ENCODE measurements around the gene SCN9A. TPM values are rescaled to one million over a fixed set of nuclear protein-coding genes. Genes with fewer than 3 reads are reported as not detected.
"Not testable (repeated sequence)": the region's sequence is repeated elsewhere in the genome, so short reads cannot be mapped to it uniquely, and the experiment has no call there.

SCN9A gene
- polyA plus RNA-seq, 4 donors: 1.6 to 2.7 (median 1.9) TPM

DNA sequence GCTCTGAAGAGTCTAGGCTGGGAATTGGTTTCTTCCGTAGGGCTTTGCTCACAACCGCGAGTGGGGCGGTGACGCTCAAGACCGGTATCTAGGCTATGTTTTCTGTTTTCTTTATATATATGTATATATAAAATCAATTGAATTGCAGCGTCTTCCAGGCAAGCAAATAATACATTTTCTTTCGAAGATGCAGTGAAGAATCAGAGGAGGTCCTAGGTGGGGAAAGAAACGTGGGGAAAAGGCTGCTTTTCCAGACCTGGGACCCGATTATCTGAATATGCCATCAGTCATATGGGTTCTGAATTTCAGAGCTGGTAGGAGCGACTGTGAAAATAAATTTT is 714 bp upstream of the SCN9A start:
- DNase-seq (ENCODE audit: low read depth in 4 of 4, low spot score in 3 of 4): no peak

DNA sequence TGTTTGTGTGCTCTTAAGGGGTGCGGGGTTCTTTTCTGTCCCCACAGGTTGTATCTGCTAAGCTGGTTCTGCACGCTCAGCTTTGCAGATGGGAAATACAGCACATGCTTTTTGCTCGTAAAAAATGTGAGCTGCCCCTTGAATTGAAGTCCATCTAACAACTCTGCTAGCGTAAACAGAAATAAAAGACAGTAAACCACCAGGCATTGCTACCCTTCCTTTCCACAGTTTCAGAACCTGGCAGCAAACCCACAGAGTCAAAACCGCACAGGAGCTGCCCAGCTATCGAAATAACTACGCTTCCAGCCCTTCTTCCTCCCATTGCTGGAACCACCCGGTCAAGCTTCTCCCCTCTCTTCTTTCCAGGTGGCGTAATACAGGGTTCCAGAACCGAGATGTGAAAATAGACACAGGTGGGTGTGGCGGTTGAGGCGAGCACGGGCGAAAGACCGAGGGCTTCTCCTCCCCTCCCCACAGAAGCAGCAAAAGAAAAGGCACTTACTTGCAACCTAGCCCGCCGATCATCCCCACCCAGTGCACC is 479 bp downstream of the SCN9A start:
- peak in 1 of 4 donors; percentile 26 for DNase-seq (ENCODE audit: low read depth in 4 of 4, low spot score in 3 of 4)

- DNase-seq (ENCODE audit: low read depth in 4 of 4, low spot score in 3 of 4): no peak
Measured at GRCh38 chr2:166373951-166374350, 1.8 kb downstream of the SCN9A start.

DNA sequence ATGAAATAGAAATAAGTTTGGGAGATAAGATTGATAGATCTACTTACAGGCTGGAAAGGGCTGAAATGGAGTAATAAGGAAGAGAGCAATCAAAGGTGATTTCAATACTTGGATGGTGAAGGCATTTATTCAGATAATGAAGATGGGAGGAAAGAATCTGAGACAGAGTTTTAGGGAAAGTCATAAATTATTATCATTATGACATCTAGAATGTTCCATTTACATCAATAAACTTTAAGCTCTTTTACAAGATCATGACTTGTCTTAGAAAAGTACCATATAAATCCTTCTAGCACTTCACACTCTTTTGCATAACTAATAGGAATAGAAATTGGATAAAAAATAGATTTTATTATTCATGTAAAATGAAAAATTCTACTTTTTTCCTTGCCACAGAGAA is 2.2 kb downstream of the SCN9A start:
- no peak for DNase-seq (ENCODE audit: low read depth in 4 of 4, low spot score in 3 of 4)

- DNase-seq (ENCODE audit: low read depth in 4 of 4, low spot score in 3 of 4): no peak
Measured at GRCh38 chr2:166373105-166373504, 2.6 kb downstream of the SCN9A start.

GRCh38 chr2:166372046-166372445 is 3.7 kb downstream of the SCN9A start:
- DNase-seq (ENCODE audit: low read depth in 4 of 4, low spot score in 3 of 4): no peak

- DNase-seq (ENCODE audit: low read depth in 4 of 4, low spot score in 3 of 4): no peak
Measured at GRCh38 chr2:166365803-166366420, 9.8 kb downstream of the SCN9A start.

DNA sequence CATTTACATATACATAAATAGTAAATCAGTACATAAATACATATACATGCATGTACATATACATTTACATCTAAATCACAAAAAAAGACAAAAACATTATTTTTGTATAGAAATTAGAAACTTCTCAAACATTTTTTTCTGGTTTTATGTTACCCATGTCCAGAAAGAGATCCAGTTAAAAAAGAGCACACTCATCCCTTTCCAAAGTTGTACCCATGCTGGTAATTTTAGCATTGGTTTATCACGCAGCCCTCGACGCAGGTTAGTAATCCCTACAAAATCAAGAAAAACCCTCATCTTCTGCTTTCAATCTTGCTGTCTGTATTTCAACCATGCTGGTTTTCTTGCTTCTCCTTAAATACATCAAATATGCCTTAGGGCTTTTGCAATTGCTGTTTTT is 10.5 kb downstream of the SCN9A start:
- no peak for DNase-seq (ENCODE audit: low read depth in 4 of 4, low spot score in 3 of 4)

- no peak for DNase-seq (ENCODE audit: low read depth in 4 of 4, low spot score in 3 of 4)
Measured at GRCh38 chr2:166364476-166365161, 11.1 kb downstream of the SCN9A start.

DNA sequence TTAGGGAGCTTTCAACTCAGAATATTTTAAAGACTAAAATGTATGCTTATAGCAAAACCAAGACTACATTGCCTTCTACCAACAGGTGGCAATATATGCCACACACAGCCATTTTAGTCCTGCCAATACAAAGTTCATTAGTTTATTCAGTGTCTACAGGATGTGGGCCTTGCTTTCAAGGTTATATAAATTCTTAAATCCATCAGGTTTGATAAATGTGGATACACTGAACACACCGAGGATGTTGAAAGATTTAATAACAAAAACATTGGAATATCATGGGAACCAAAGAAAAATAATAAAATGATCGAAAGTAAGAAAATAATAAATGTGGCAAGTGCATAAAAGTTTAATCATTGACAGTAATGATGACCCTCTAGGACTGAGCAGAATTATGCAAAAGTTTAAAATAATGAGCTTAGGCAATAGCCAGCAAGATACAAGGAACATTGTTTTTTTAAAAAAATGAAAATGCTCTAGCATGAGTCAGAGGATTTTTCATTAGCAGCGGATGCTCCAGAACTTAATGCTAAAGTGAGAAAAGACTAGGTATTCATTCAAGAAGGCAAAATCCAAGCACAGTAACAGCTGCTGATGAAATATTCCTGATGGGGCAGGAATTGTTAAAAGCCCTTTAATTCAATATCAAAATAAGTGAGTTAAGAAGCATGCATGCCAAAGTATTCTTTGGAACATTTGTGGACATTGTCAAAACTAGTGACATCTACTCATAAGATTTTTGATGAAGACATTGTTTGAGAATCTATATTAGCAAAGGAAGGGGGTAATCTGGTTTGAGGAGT is 14.2 kb downstream of the SCN9A start:
- DNase-seq (ENCODE audit: low read depth in 4 of 4, low spot score in 3 of 4): no peak

GRCh38 chr2:166360906-166361305 is 14.8 kb downstream of the SCN9A start:
- no peak for DNase-seq (ENCODE audit: low read depth in 4 of 4, low spot score in 3 of 4)

- DNase-seq (ENCODE audit: low read depth in 4 of 4, low spot score in 3 of 4): no peak
Measured at GRCh38 chr2:166360426-166360825, 15.3 kb downstream of the SCN9A start.

DNA sequence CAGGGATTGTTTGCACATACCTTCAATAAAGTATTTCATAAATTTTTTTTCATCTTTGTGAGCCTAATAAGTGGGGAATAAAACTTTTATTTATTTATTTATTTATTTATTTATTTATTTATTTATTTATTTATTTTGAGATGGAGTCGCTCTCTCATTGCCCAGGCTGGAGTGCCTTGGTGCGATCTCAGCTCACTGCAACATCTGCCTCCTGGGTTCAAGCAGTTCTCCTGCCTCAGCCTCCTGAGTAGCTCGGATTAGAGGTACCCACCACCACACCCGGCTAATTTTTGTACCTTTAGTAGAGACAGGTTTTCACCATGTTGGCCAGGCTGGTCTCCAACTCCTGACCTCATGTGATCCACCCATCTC is 17.8 kb downstream of the SCN9A start:
- DNase-seq (ENCODE audit: low read depth in 4 of 4, low spot score in 3 of 4): not testable (repeated sequence)

GRCh38 chr2:166357068-166357949 is 18.4 kb downstream of the SCN9A start:
- DNase-seq (ENCODE audit: low read depth in 4 of 4, low spot score in 3 of 4): no peak

DNA sequence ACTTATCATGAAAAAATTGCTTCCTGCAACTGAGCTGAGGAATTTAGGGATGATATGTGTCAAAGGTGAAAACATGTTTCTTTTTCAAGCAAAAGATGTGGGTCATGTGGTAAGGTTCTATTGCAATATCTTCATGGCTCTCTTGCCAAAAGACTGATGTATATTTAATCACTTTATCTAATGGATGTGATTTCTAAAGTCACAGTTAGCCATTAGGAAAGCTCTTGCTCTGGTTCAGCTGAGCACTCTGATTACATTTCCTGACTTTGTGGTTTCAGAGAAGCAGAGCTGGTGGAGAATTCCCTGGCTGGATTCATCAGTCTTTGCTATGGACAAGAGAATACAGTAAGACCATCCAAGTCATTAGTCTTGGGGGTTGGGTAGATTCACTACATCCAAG is 24.4 kb downstream of the SCN9A start:
- DNase-seq (ENCODE audit: low read depth in 4 of 4, low spot score in 3 of 4): no peak

DNA sequence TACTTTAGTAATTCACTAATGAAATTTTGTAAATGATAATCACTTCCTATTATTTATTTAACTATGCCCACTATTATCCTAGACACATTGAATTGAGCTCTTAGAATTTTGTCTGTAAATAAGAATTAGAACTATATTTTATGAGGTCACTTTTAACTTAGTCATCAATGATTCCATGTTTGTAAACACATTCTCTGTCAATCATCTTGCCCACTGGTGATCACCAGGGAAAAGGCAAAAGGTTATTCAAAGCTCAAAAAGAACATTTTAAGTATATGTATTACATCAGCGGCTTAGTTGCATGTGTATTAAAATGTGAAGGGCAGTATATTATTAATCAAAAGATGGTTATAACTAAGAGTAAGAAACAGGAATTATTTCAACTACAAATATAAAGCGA is 25.2 kb downstream of the SCN9A start:
- no peak for DNase-seq (ENCODE audit: low read depth in 4 of 4, low spot score in 3 of 4)

- peak in 1 of 4 donors; percentile 7 for DNase-seq (ENCODE audit: low read depth in 4 of 4, low spot score in 3 of 4)
Measured at GRCh38 chr2:166344286-166345113, 31.2 kb downstream of the SCN9A start.

DNA sequence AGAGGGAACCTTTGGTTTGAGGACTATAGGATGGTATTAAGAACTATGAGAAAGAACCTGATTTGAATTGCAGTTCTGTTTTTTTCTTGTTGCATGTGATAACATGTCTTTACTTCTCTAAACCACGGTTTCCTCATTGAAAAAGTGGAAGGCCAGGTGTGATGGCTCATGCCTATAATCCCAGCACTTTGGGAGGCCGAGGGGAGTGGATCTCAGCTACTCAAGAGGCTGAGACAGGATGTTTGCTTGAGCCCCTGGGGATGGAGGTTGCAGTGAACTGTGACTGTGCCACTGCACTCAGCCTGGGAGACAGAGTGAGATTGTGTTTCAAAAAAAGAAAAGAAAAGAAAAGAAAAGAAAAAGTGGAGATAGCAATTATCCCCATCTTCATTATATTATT is 32.3 kb downstream of the SCN9A start:
- no peak for DNase-seq (ENCODE audit: low read depth in 4 of 4, low spot score in 3 of 4)

GRCh38 chr2:166341426-166341825 is 34.3 kb downstream of the SCN9A start:
- no peak for DNase-seq (ENCODE audit: low read depth in 4 of 4, low spot score in 3 of 4)

DNA sequence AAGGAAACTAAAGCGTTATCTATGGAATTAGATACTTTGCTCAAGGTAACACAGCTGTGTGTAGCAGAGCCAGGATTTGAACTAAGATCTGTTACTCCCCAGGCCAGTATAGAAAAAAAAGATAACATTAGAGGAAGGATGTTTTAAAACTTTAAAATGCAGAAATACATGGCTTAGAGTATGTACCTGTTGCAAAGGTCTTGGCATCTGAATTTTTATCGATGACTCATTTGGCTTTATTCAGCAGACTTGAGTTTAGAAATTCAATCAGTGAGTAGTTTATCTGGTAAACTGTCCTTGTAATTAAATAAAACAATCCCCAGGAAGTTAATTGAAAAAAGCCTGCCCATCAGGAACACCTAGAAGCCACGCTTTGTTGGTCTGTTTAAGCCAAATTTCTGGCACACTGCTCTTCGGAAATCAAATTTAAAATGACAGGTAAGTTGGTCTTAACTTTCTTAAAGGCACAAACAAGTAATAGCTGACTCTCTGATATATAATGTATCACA is 36.9 kb downstream of the SCN9A start:
- no peak for DNase-seq (ENCODE audit: low read depth in 4 of 4, low spot score in 3 of 4)

All from right renal pelvis (tissue), 4 donors.